H1 (cell line): ENCODE results near the gene NR2F6. TPM values are rescaled to one million over a fixed set of nuclear protein-coding genes. Genes with fewer than 3 reads are reported as not detected.

Experiments
- CTCF ChIA-PET: fragments of 300-600 bp; sonication (Branson Sonifier 250); formaldehyde crosslinking; loops from one replicate; lab custom pipeline; 2021; ENCODE audit not compliant: partially characterized antibody; lab: Charles Lee
- POLR2A ChIA-PET: fragments of 300-600 bp; sonication (Branson Sonifier 250); formaldehyde crosslinking; loops from one replicate; lab custom pipeline; 2021; ENCODE audit warnings: inconsistent platforms; ENCODE audit not compliant: partially characterized antibody; lab: Charles Lee
- DNase-seq, 2 experiments: peaks; one replicate each; pipeline versions ENCODE4 v3.0.0 to v3.0.0-alpha.2; 2010 to 2022; ENCODE audit warnings: low spot score in 2 of 2, low read depth in 1 of 2, mixed read lengths in 1 of 2
- FAIRE-seq: peaks from 2 replicates; lab custom pipeline; 2011; peaks lifted over from hg19 to GRCh38; lab: Jason Lieb, UNC
- H2AFZ ChIP-seq: 2 replicates; pipeline ENCODE4 v1.8.1; 2012; ENCODE audit warnings: low read length, inconsistent platforms
- H2AK5ac ChIP-seq: 2 replicates; pipeline ENCODE4 v1.6.1; 2013; ENCODE audit warnings: low read depth, low read length
- H2BK120ac ChIP-seq: replicated peaks from 2 replicates; pipeline ENCODE3; 2013; ENCODE audit warnings: low read depth, low read length, inconsistent platforms
- H2BK12ac ChIP-seq: 2 replicates; pipeline ENCODE4 v1.6.1; 2013; ENCODE audit warnings: low read depth, low read length
- H2BK15ac ChIP-seq: 2 replicates; pipeline ENCODE4 v1.6.1; 2013; ENCODE audit warnings: low read length
- H2BK20ac ChIP-seq: 2 replicates; pipeline ENCODE4 v1.6.1; 2013; ENCODE audit warnings: low read length
- H2BK5ac ChIP-seq: 2 replicates; pipeline ENCODE4 v1.6.1; 2013; ENCODE audit warnings: low read depth, low read length
- H3K14ac ChIP-seq: 2 replicates; pipeline ENCODE4 v1.6.1; 2013; ENCODE audit warnings: inconsistent platforms; ENCODE audit not compliant: insufficient read length
- H3K18ac ChIP-seq: 2 replicates; pipeline ENCODE4 v1.6.1; 2013; ENCODE audit warnings: low read length; ENCODE audit errors: extremely low read depth
- H3K23ac ChIP-seq: 2 replicates; pipeline ENCODE4 v1.6.1; 2013; ENCODE audit warnings: inconsistent platforms; ENCODE audit not compliant: insufficient read length
- H3K23me2 ChIP-seq: 2 replicates; pipeline ENCODE4 v1.6.1; 2013; ENCODE audit warnings: low read depth, low read length
- H3K27ac ChIP-seq: 2 replicates; pipeline ENCODE4 v1.6.1; 2011; ENCODE audit warnings: low read depth, low read length, inconsistent platforms
- H3K27me3 ChIP-seq, 4 experiments: replicated peaks in 1 of 4; 1 replicate in 1 of 4; 2 replicates in 3 of 4; pipeline versions ENCODE4 v1.6.1 to v1.8.1; 2011 to 2013; ENCODE audit warnings: low read length in 3 of 4, mild to moderate bottlenecking in 3 of 4, inconsistent platforms in 2 of 4, mixed read lengths in 2 of 4, moderate library complexity in 1 of 4; ENCODE audit not compliant: control insufficient read depth in 3 of 4, insufficient read depth in 3 of 4; ENCODE audit errors: extremely low read depth in 1 of 4
- H3K36me3 ChIP-seq, 4 experiments: 2 replicates each; pipeline versions ENCODE4 v1.6.1 to v1.8.1; 2011 to 2013; ENCODE audit warnings: mild to moderate bottlenecking in 4 of 4, low read length in 3 of 4, moderate library complexity in 2 of 4, control low read depth in 1 of 4, inconsistent platforms in 1 of 4; ENCODE audit not compliant: insufficient read depth in 4 of 4, control insufficient read depth in 2 of 4
- H3K4ac ChIP-seq: replicated peaks from 2 replicates; pipeline ENCODE3; 2013; ENCODE audit warnings: low read length, low read depth, mixed read lengths, inconsistent platforms; ENCODE audit not compliant: insufficient read length
- H3K4me1 ChIP-seq, 4 experiments: replicated peaks in 1 of 4; 1 replicate in 1 of 4; 2 replicates in 3 of 4; pipeline versions ENCODE4 v1.6.1 to v1.8.1; 2011 to 2013; ENCODE audit warnings: low read length in 3 of 4, inconsistent platforms in 2 of 4, mixed read lengths in 1 of 4; ENCODE audit not compliant: insufficient read depth in 4 of 4, control insufficient read depth in 3 of 4
- H3K4me2 ChIP-seq, 2 experiments: 2 replicates each; pipeline versions ENCODE4 v1.6.1 to v1.8.1; 2011 to 2013; ENCODE audit warnings: low read depth in 2 of 2, low read length in 2 of 2, control low read depth in 1 of 2, inconsistent platforms in 1 of 2, mild to moderate bottlenecking in 1 of 2; ENCODE audit not compliant: insufficient read depth in 1 of 2
- H3K4me3 ChIP-seq, 4 experiments: fragments of 200-600, 300-600 bp in 1 of 4; sonication (generic), shearing (Covaris generic), sonication (Bioruptor Twin) in 1 of 4; 2 replicates each; pipeline versions ENCODE4 v1.5.1 to v1.8.1; 2011 to 2016; ENCODE audit warnings: low read length in 4 of 4, low read depth in 3 of 4, control low read depth in 2 of 4, inconsistent platforms in 2 of 4, mild to moderate bottlenecking in 2 of 4, mixed read lengths in 1 of 4, moderate library complexity in 1 of 4; ENCODE audit not compliant: insufficient read depth in 2 of 4; ENCODE audit errors: extremely low read depth in 1 of 4
- H3K56ac ChIP-seq: replicated peaks from 2 replicates; pipeline ENCODE3; 2013; ENCODE audit warnings: low read depth, mild to moderate bottlenecking, mixed read lengths, low read length, inconsistent platforms; ENCODE audit not compliant: insufficient read length
- H3K79me1 ChIP-seq: 2 replicates; pipeline ENCODE4 v1.6.1; 2013; ENCODE audit warnings: low read depth, low read length, control low read depth
- H3K79me2 ChIP-seq, 2 experiments: 2 replicates each; pipeline versions ENCODE4 v1.6.1 to v1.8.1; 2012 to 2013; ENCODE audit warnings: low read length in 2 of 2, mild to moderate bottlenecking in 2 of 2, inconsistent platforms in 1 of 2; ENCODE audit not compliant: insufficient read depth in 2 of 2, control insufficient read depth in 1 of 2
- H3K9ac ChIP-seq, 4 experiments: replicated peaks in 1 of 4; 1 replicate in 1 of 4; 2 replicates in 3 of 4; pipeline versions ENCODE4 v1.6.1 to v1.8.1; 2011 to 2013; ENCODE audit warnings: low read depth in 3 of 4, low read length in 3 of 4, control low read depth in 2 of 4, mild to moderate bottlenecking in 2 of 4, moderate library complexity in 2 of 4, inconsistent platforms in 1 of 4; ENCODE audit errors: extremely low read depth in 1 of 4
- H3K9me3 ChIP-seq, 2 experiments: 2 replicates each; pipeline versions ENCODE4 v1.6.1 to v1.8.1; 2012 to 2013; ENCODE audit warnings: mild to moderate bottlenecking in 2 of 2, moderate library complexity in 2 of 2, control low read depth in 1 of 2, inconsistent platforms in 1 of 2, low read depth in 1 of 2, low read length in 1 of 2, mixed read lengths in 1 of 2; ENCODE audit not compliant: insufficient read depth in 2 of 2
- H4K20me1 ChIP-seq, 2 experiments: replicated peaks in 1 of 2; 2 replicates each; pipeline versions ENCODE3 to v1.8.1; 2011 to 2013; ENCODE audit warnings: inconsistent platforms in 2 of 2, low read length in 2 of 2, mild to moderate bottlenecking in 1 of 2; ENCODE audit not compliant: insufficient read depth in 2 of 2, control insufficient read depth in 1 of 2
- H4K5ac ChIP-seq: 2 replicates; pipeline ENCODE4 v1.6.1; 2013; ENCODE audit warnings: low read length, low read depth, mixed read lengths, inconsistent platforms; ENCODE audit not compliant: insufficient read length
- H4K8ac ChIP-seq: 2 replicates; pipeline ENCODE4 v1.8.0; 2013; ENCODE audit warnings: mild to moderate bottlenecking, moderate library complexity, low read length, inconsistent platforms; ENCODE audit not compliant: insufficient read depth; ENCODE audit errors: extremely low read depth
- H4K91ac ChIP-seq: replicated peaks from 2 replicates; pipeline ENCODE3; 2013; ENCODE audit warnings: low read length, mixed read lengths, inconsistent platforms; ENCODE audit not compliant: insufficient read length
- POLR2A ChIP-seq, 2 experiments: IDR thresholded peaks; 1 replicate in 1 of 2; 2 replicates in 1 of 2; pipeline ENCODE4 v1.6.1; 2011; ENCODE audit warnings: low read depth in 2 of 2, low read length in 2 of 2, mild to moderate bottlenecking in 2 of 2; ENCODE audit errors: control extremely low read depth in 1 of 2
- WGBS, 2 experiments: shearing (Covaris generic) in 1 of 2; methylation state at CpG; one replicate each; pipeline versions ENCODE4 v1.1.6 to v1.1.7; 2013 to 2015; ENCODE audit warnings: low lambda C conversion rate in 2 of 2, mixed read lengths in 2 of 2, inconsistent platforms in 1 of 2, low coverage in 1 of 2, missing lambda C conversion rate in 1 of 2; ENCODE audit not compliant: insufficient replicate concordance in 2 of 2, insufficient coverage in 1 of 2, insufficient read length in 1 of 2; ENCODE audit errors: extremely low coverage in 1 of 2, missing lambda C conversion rate in 1 of 2; 5-methylcytosine and 5-hydroxymethylcytosine counted together
- polyA plus RNA-seq, 7 experiments: library from polyadenylated mRNA; depleted of rRNA in 3 of 7; stranded (reverse) in 5 of 7; unstranded in 2 of 7; fragments of >200 nt in 5 of 7; fragments of 200-250 nt in 2 of 7; gene quantifications; 1 replicate in 5 of 7; 2 replicates in 1 of 7; 4 replicates in 1 of 7; pipeline versions ENCODE4 v1.2.1 to v1.2.3, GENCODE V29; 2011 to 2013; ENCODE audit warnings: missing spikeins in 2 of 7, mixed read lengths in 2 of 7
- total RNA-seq: library from RNA; stranded (reverse); fragmentation: NEBNext Ultra II Directional; extraction: Animal tissue kit (Norgen Biotek cat#: 25700); gene quantifications from 2 replicates; pipeline ENCODE4 v1.2.1, GENCODE V29; 2021

The NR2F6 gene
- total and polyA plus RNA-seq, 2 of the 8 experiments (the other 6 are each of a cell fraction or from before 2014, with no cell fraction given), result 99.7 to 114 TPM

DNA sequence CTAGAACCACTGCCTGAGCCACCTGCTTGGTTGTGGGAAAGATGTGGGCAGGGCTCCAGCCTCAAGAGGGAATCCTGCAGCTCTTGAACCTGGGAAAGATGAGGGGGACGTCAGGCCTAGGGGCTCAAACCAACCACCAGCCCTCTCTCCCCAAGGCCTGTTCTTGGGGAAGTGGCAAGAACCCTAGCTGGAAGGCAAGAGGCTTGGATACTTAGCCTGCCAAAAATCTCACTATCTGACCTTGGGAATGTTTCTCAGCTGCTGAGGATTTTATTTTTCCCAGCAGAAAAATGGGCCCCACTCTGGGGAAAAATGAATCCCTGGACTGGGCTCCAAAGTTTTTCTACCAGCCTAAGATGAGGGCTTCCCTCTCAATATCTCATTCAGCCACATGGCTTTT, 14.2 kb upstream of the NR2F6 start:
- POLR2A ChIA-PET, result interaction anchor here (0.8 to 12.8 kb wide), 9 partner anchors 9 to 32 kb away, joined by 3 to 113 read pairs (median 4); partner anchors contain the start of gene ANKLE1
- TF ChIP-seq POLR2A (IDR thresholded peaks at IDR 0.05; ENCODE audit: control extremely low read depth in 1 of 2, low read depth in 2 of 2, low read length in 2 of 2), result no peak

More for the DNA sequence above, 14.2 kb upstream of the NR2F6 start:
- no peak overlapping the region for H4K8ac ChIP-seq
- H3K23ac ChIP-seq, result no peak overlapping the region
- H2BK120ac ChIP-seq, result no peak overlapping the region
- no peak overlapping the region for H4K91ac ChIP-seq
- H3K27me3 ChIP-seq, result no peaks in the 10 kb centered on the region
- H2AK5ac ChIP-seq, result no peak overlapping the region
- no peak overlapping the region for H3K4me2 ChIP-seq
- 64% methylated on average over 1 of the region's 1 CpG; no CpG with 5 or more reads in 1 of the 2 experiments for WGBS, 2 experiments
- no peaks in the 10 kb centered on the region for H3K79me1 ChIP-seq
- H3K36me3 ChIP-seq, result peaks cover 0 to 13% (median 3%) of the 10 kb centered on the region in 4 experiments; a peak in 3 of 8 replicates
- H3K79me2 ChIP-seq, result no peaks in the 10 kb centered on the region
- CTCF ChIA-PET, result interaction anchor here (0.8 to 5.3 kb wide), 15 partner anchors 10 to 132 kb away, joined by 3 to 56 read pairs (median 3); partner anchors contain the start of genes ANKLE1, DDA1, MRPL34 and USE1
- H4K20me1 ChIP-seq, result no peaks in the 10 kb centered on the region
- H3K14ac ChIP-seq, result no peak overlapping the region
- H3K4ac ChIP-seq, result no peak overlapping the region
- peaks cover 15 to 19% of the 10 kb centered on the region in 2 experiments; a peak in 3 of 4 replicates for H3K9me3 ChIP-seq
- no peak overlapping the region for H2BK12ac ChIP-seq
- H2BK5ac ChIP-seq, result no peak overlapping the region
- H3K4me1 ChIP-seq, result peaks cover 0 to 5% (median 1%) of the 10 kb centered on the region in 4 experiments; a peak in 4 of 7 replicates
- H3K4me3 ChIP-seq, result no peak overlapping the region
- no peak overlapping the region; the same call in 1 of the 2 replicates for H2BK15ac ChIP-seq
- DNase-seq, result no peak
- no peaks in the 10 kb centered on the region for H3K23me2 ChIP-seq
- H3K18ac ChIP-seq, result no peak overlapping the region
- no peak overlapping the region for H2BK20ac ChIP-seq
- no peak overlapping the region for H4K5ac ChIP-seq
- H3K56ac ChIP-seq, result no peak overlapping the region
- no peak overlapping the region for H2AFZ ChIP-seq
- no peak overlapping the region for H3K9ac ChIP-seq
- H3K27ac ChIP-seq, result no peak overlapping the region
- FAIRE-seq, result no peak
